SK-N-SH (cell line): ENCODE results near the gene FAM168A. TPM values are rescaled to one million over a fixed set of nuclear protein-coding genes. Genes with fewer than 3 reads are reported as not detected.

Source experiments
- CTCF ChIA-PET: fragments of 300-600, 350-600 bp; formaldehyde crosslinking; extraction: SDS; loops from one replicate; lab custom pipeline; 2021; lab: Yijun Ruan, JAX
- POLR2A ChIA-PET: fragments of 350-600 bp; sonication (Branson Sonifier 250); formaldehyde crosslinking; extraction: SDS; loops from one replicate; lab custom pipeline; 2020; ENCODE audit warnings: antibody characterized with exemption, inconsistent platforms; lab: Yijun Ruan, JAX
- DNase-seq: peaks from one replicate; pipeline ENCODE4 v3.0.0; 2012
- H2AFZ ChIP-seq: fragments of 200-600 bp; sonication (generic); 2 replicates; pipeline ENCODE4 v1.8.1; 2016; ENCODE audit warnings: antibody characterized with exemption, mild to moderate bottlenecking, low read depth
- H3F3A ChIP-seq: fragments of 200-600 bp; sonication (generic); replicated peaks from 2 replicates; pipeline ENCODE3; 2016; ENCODE audit warnings: antibody characterized with exemption, mild to moderate bottlenecking; ENCODE audit not compliant: insufficient read depth
- H3K27ac ChIP-seq, 2 experiments: fragments of 200-500 bp in 1 of 2; fragments of 200-600 bp in 1 of 2; sonication (Bioruptor generic) in 1 of 2; sonication (generic), shearing (Covaris generic) in 1 of 2; 2 replicates each; pipeline versions ENCODE4 v1.5.1 to v1.6.1; 2014 to 2016; ENCODE audit warnings: low read depth in 2 of 2, inconsistent platforms in 1 of 2, low read length in 1 of 2, mild to moderate bottlenecking in 1 of 2, mixed read lengths in 1 of 2
- H3K27me3 ChIP-seq: fragments of 200-600 bp; sonication (generic), shearing (Covaris generic); 2 replicates; pipeline ENCODE4 v1.6.1; 2016; ENCODE audit warnings: mixed run types; ENCODE audit not compliant: insufficient read depth
- H3K36me3 ChIP-seq, 2 experiments: fragments of 200-500 bp in 1 of 2; fragments of 200-600 bp in 1 of 2; sonication (Bioruptor generic) in 1 of 2; sonication (generic) in 1 of 2; replicated peaks in 1 of 2; 2 replicates each; pipeline versions ENCODE3 to v1.5.1; 2014 to 2016; ENCODE audit warnings: low read length in 1 of 2, mild to moderate bottlenecking in 1 of 2; ENCODE audit not compliant: insufficient read depth in 2 of 2, control insufficient read depth in 1 of 2
- H3K4me1 ChIP-seq, 2 experiments: fragments of 200-500 bp in 1 of 2; fragments of 200-600 bp in 1 of 2; sonication (Bioruptor generic) in 1 of 2; sonication (generic), shearing (Covaris generic) in 1 of 2; 2 replicates each; pipeline versions ENCODE4 v1.5.1 to v1.6.1; 2014 to 2016; ENCODE audit warnings: low read depth in 1 of 2, low read length in 1 of 2, mixed run types in 1 of 2; ENCODE audit not compliant: insufficient read depth in 2 of 2, control insufficient read depth in 1 of 2
- H3K4me2 ChIP-seq: fragments of 200-600 bp; sonication (generic), shearing (Covaris generic); 2 replicates; pipeline ENCODE4 v1.6.1; 2017; ENCODE audit warnings: mixed run types
- H3K4me3 ChIP-seq, 2 experiments: fragments of 200-500 bp in 1 of 2; fragments of 200-600 bp in 1 of 2; sonication (Bioruptor generic) in 1 of 2; sonication (generic), shearing (Covaris generic) in 1 of 2; 2 replicates each; pipeline versions ENCODE4 v1.5.1 to v1.8.1; 2014 to 2016; ENCODE audit warnings: low read depth in 2 of 2, inconsistent platforms in 1 of 2, low read length in 1 of 2, mild to moderate bottlenecking in 1 of 2, mixed read lengths in 1 of 2, moderate library complexity in 1 of 2
- H3K79me2 ChIP-seq: fragments of 200-600 bp; sonication (generic); 2 replicates; pipeline ENCODE4 v1.8.1; 2017; ENCODE audit warnings: mild to moderate bottlenecking; ENCODE audit not compliant: insufficient read depth
- H3K9ac ChIP-seq: fragments of 200-600 bp; sonication (generic); 2 replicates; pipeline ENCODE4 v1.6.1; 2017; ENCODE audit warnings: mixed run types
- H3K9me2 ChIP-seq: fragments of 200-600 bp; sonication (generic); 2 replicates; pipeline ENCODE4 v1.6.1; 2017; ENCODE audit warnings: mixed run types
- H3K9me3 ChIP-seq: fragments of 200-600 bp; sonication (generic); 2 replicates; pipeline ENCODE4 v1.6.1; 2017; ENCODE audit warnings: mixed run types, mild to moderate bottlenecking, moderate library complexity
- H4K20me1 ChIP-seq: fragments of 200-600 bp; sonication (generic); 2 replicates; pipeline ENCODE4 v1.6.1; 2017; ENCODE audit warnings: mild to moderate bottlenecking, mixed run types; ENCODE audit not compliant: insufficient read depth
- CHD2 ChIP-seq: fragments of 150-350 bp; IDR thresholded peaks from 2 replicates; pipeline ENCODE4 v1.6.1; 2018; ENCODE audit warnings: low read length; ENCODE audit not compliant: partially characterized antibody
- ELF1 ChIP-seq: IDR thresholded peaks from 2 replicates; pipeline ENCODE4 v1.4.0; 2012
- FOSL2 ChIP-seq: IDR thresholded peaks from 2 replicates; pipeline ENCODE4 v1.4.0; 2012; ENCODE audit warnings: low read depth, mild to moderate bottlenecking, moderate library complexity, borderline replicate concordance
- FOXM1 ChIP-seq: IDR thresholded peaks from 2 replicates; pipeline ENCODE4 v1.4.0; 2012; ENCODE audit warnings: low read depth, mild to moderate bottlenecking
- GATA2 ChIP-seq: sonication (generic); formaldehyde crosslinking; IDR thresholded peaks from 2 replicates; pipeline ENCODE4 v1.5.0; 2020; ENCODE audit warnings: mild to moderate bottlenecking, missing genetic modification reagents
- JUND ChIP-seq: IDR thresholded peaks from 2 replicates; pipeline ENCODE4 v1.4.0; 2012
- MAX ChIP-seq: IDR thresholded peaks from 2 replicates; pipeline ENCODE4 v1.4.0; 2012; ENCODE audit warnings: low read depth
- MEF2A ChIP-seq: IDR thresholded peaks from 2 replicates; pipeline ENCODE4 v1.4.0; 2012; ENCODE audit warnings: low read depth, borderline replicate concordance
- MXI1 ChIP-seq: IDR thresholded peaks from 2 replicates; pipeline ENCODE4 v1.6.1; 2012; ENCODE audit warnings: mild to moderate bottlenecking, low read depth, low read length, improper control_type of control experiment
- NFIC ChIP-seq: IDR thresholded peaks from 2 replicates; pipeline ENCODE4 v1.4.0; 2012; ENCODE audit warnings: borderline replicate concordance
- PBX3 ChIP-seq: IDR thresholded peaks from 2 replicates; pipeline ENCODE4; 2012
- POLR2AphosphoS5 ChIP-seq: IDR thresholded peaks from 2 replicates; pipeline ENCODE4 v1.6.1; 2012; ENCODE audit warnings: low read depth, low read length
- RCOR1 ChIP-seq: fragments of 150-350 bp; IDR thresholded peaks from 2 replicates; pipeline ENCODE4 v1.6.1; 2017; ENCODE audit warnings: antibody characterized with exemption, low read length
- RFX5 ChIP-seq: IDR thresholded peaks from 2 replicates; pipeline ENCODE4 v1.6.1; 2012; ENCODE audit warnings: mild to moderate bottlenecking, improper control_type of control experiment, low read length
- SMC3 ChIP-seq: IDR thresholded peaks from 2 replicates; pipeline ENCODE4 v1.6.1; 2012; ENCODE audit warnings: low read depth, low read length, improper control_type of control experiment
- TEAD4 ChIP-seq: IDR thresholded peaks from 2 replicates; pipeline ENCODE4 v1.4.0; 2012; ENCODE audit warnings: mild to moderate bottlenecking, borderline replicate concordance; ENCODE audit not compliant: insufficient read depth
- USF1 ChIP-seq: IDR thresholded peaks from 2 replicates; pipeline ENCODE4 v1.4.0; 2012; ENCODE audit warnings: low read depth, borderline replicate concordance
- USF2 ChIP-seq: fragments of 150-350 bp; IDR thresholded peaks from 2 replicates; pipeline ENCODE4 v1.6.1; 2017; ENCODE audit warnings: antibody characterized with exemption, low read length, low read depth, borderline replicate concordance
- WGBS: methylation state at CpG from one replicate; pipeline ENCODE4 v1.1.6; 2017; ENCODE audit warnings: low lambda C conversion rate; 5-methylcytosine and 5-hydroxymethylcytosine counted together
- polyA plus RNA-seq, 3 experiments: library from polyadenylated mRNA; depleted of rRNA; stranded (reverse); fragments of >200 nt; gene quantifications; 2 replicates each; pipeline ENCODE4 v1.2.3, GENCODE V29; 2012

The FAM168A gene
- polyA plus RNA-seq, 1 of the 3 experiments (the other 2 are of a cell fraction): 17.8 TPM

GRCh38 chr11:73366265-73366610, 231.7 kb downstream of the FAM168A start:
- Histone ChIP-seq H2AFZ (no peak overlapping the region), H3K27me3 (no peaks in the 10 kb centered on the region), H3K9me3 (no peaks in the 10 kb centered on the region), H4K20me1 (no peaks in the 10 kb centered on the region), H3K9me2 (no peaks in the 10 kb centered on the region), H3K27ac (no peak overlapping the region), H3K9ac (no peak overlapping the region), H3K79me2 (no peaks in the 10 kb centered on the region), H3K4me1 (peaks cover 0 to 10% of the 10 kb centered on the region in 2 experiments; a peak in 1 of 4 replicates), H3K4me3 (no peak overlapping the region), H3F3A (peaks cover 4% of the 10 kb centered on the region), H3K36me3 (peaks cover 31 to 59% of the 10 kb centered on the region in 2 experiments), H3K4me2 (no peak overlapping the region)
- POLR2A ChIA-PET: no interaction called here
- 96% methylated on average over 4 of the region's 4 CpGs for WGBS
- no peak for DNase-seq
- CTCF ChIA-PET: interaction anchor here (1.0 to 22.4 kb wide), 4 partner anchors 9 to 31 kb away, joined by 3 to 313 read pairs (median 3); partner anchors contain the start of gene RELT
- no peak for TF ChIP-seq MXI1
- no peak for TF ChIP-seq POLR2AphosphoS5
- TF ChIP-seq FOXM1: no peak
- no peak for TF ChIP-seq FOSL2
- no peak for TF ChIP-seq TEAD4
- no peak for TF ChIP-seq ELF1
- TF ChIP-seq USF1: no peak
- TF ChIP-seq RFX5: no peak
- no peak for TF ChIP-seq CHD2
- TF ChIP-seq MAX: no peak
- no peak for TF ChIP-seq MEF2A
- no peak for TF ChIP-seq SMC3
- TF ChIP-seq GATA2 (CRISPR knock-in tag): no peak
- no peak for TF ChIP-seq USF2
- no peak for TF ChIP-seq PBX3
- TF ChIP-seq JUND: no peak
- no peak for TF ChIP-seq RCOR1
- no peak for TF ChIP-seq NFIC
- TF ChIP-seq, all 33 proteins: peak for 0
